ENCODE results near the gene LSAMP.

LSAMP gene

DNA sequence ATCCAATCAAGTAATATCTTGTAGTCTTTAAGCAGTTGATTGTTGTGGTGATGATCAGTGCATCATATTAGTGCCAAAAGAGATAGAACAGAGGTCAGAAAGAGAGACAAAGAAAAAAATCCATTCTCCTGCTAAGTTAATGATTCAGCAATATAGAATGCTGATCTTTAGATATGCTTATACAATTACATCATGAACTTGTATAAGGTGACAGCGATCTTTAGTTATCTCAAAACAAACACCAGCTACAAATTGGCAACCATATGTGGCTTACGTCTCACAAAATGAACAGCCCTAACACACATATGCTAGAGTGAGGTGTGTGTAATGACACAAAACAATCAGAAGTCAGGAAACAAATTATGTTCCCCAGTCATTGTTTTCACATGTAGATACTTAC is 12.5 kb downstream of the LSAMP start:
- DNase-seq (ENCODE audit: low read depth in 3 of 3, low spot score in 1 of 3) = no peak

DNA sequence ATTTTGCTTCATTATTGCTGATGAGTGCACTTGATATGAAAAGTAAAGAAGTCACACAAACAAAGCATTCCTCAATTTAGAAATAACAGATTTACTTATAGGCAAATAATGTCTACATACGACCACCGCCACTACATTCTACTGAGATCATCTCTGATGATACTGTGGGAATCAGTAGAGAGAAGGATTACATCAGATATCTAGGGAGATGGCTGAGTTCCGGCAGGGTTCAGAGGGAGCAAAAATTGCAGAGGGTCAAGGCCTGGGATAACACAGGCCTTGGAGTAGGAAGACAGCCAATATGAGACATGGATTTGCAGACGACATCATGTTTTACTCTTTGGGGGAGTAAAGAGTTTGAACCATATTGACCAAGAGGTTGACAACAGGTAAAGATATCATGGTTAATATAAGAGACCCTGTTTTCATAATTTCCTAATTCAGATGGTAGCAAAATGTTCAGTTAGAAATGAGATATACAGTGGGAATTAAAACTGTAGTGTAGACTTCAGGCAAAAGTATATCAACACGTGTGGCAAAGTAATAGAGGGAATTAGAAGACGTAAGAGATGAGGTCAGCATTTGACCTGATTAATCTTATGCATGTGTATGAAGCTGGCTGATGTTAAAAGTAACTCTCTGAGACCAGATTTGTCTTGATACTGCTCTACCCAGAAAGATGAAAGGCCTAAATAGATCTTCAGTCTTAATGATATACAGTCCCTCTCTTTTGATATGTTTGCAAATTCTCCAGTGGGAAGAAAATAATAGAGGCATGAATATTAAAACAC is 15.6 kb downstream of the LSAMP start:
- DNase-seq (ENCODE audit: low read depth in 3 of 3, low spot score in 1 of 3) = no peak

DNA sequence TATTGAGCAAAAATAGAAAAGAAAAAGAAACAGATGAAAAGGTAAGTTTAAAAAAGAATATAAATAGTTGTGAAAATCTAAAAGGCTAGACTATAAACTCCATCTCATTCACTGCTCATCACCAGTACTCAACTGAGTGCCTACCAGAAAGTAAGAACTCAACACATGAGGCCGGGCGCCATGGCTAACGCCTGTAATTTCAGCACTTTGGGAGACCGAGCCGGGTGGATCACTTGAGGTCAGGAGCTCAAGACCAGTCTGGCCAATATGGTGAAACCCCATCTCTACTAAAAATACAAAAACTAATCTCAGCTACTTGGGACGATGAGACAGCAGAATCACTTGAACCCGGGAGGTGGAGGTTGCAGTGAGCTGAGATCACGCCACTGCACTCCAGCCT is 19.3 kb downstream of the LSAMP start:
- no peak for DNase-seq (ENCODE audit: low read depth in 3 of 3, low spot score in 1 of 3)

DNA sequence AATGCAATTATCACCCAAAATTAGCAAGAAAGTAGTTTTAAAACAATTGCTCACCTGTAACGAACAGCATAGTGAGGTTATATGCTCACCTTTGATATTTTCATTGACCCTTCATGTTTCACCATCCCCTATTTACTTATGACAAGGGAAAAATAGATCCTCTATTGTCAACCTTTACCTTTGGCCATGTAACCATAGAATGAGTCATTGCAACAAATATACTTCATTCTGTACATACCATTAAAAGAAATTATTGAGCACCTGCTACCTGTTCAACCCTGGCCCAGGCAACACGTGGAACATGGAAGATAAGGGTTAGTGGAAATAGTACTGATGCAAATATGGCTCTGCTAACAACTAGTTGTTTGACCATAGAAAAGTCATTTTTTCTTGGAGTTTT is 20.2 kb downstream of the LSAMP start:
- DNase-seq (ENCODE audit: low read depth in 3 of 3, low spot score in 1 of 3) = no peak

DNA sequence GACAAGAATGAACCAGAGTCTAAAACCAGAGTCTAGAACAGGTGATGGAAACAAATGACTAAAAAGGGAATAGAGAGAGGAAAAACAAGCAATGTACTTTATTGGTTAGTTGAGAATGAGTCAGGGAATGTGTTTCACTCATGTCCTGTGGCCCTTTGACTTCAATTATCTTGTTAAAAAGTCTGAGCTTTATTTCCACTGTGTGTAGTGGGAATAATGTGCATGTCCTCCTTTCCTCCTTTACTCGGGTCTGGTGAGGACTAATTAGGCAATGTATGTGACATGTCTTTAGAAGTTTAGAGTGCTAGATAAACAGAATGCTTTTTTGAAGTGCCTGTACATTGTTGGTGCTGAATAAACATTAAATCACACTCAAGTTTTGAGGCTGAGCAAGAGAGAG is 21.3 kb downstream of the LSAMP start:
- no peak for DNase-seq (ENCODE audit: low read depth in 3 of 3, low spot score in 1 of 3)

DNA sequence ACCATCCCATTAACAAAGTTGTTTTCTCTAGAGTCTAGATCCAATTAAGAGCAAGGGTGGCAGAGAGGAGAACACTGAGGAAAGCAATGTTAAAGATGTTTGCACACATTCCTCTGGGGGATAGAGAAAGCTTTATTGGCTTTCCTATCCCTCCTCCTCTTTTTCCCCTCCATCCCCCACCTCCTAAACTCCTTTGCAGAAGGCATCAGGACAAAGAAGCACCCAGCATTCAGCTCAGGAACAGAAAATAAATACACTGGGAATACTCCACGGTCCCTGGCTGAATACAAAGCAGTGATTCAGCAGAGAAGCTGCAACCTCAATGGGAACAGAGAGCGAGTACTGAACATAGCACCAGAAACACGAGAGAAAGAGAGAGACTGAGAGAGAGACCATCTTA is 21.9 kb downstream of the LSAMP start:
- DNase-seq (ENCODE audit: low read depth in 3 of 3, low spot score in 1 of 3) = no peak

DNA sequence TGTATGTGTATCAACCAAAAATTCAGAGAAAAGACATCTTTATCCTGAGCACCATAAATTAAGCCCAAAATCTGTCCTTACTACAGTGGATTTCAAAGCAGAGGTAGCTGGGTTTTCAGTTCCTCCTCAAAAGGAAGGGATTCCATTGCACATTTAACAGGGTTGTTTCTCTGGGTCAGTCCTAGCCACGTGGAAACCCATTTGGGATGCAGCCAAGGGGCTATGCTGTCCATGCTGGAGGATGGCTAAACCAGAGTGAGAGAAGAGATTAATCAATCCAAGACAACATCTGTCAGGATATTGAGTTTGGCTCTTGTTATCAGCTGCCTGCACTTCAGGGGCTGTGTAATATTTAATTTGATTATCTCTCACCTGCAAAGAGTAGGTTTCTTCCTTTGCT is 28.1 kb downstream of the LSAMP start:
- DNase-seq (ENCODE audit: low read depth in 3 of 3, low spot score in 1 of 3) = no peak

DNA sequence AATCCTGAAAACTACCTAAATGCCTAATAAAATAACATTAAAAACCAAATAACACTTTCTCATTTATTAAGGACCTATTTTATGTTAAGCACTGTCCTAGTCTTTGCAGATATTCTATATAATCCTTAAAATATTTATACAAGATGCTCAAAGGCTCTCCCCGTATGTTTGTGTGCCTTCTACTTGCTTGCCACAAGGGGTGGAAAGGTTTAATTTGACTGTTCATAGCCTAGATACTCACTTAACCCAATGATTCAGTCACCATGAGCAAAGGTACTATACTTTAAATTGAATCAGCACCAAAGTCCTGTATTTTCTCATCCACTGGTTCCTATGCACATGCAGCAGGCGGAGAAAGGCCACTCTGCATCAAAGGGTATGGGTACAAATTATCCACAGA is 32.0 kb downstream of the LSAMP start:
- DNase-seq (ENCODE audit: low read depth in 3 of 3, low spot score in 1 of 3) = no peak

DNA sequence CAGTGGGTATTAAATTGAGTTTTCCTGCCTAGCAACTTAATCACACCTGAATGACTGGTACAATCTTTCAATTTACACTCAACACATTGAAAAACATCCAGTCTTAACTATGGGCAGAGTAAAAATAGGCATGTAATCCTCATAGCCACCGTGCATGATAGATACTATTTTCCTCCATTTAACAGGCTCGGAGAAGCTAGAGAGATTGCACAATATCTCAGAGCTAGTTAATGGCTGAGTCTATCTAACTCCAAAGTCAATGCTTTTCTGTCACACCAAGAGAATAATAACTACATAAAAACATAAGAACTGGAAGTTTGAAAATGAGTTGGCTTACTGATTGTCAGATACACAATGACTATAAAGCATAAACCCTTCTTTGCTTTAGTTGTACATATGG is 36.8 kb downstream of the LSAMP start:
- DNase-seq (ENCODE audit: low read depth in 3 of 3, low spot score in 1 of 3) = no peak

DNA sequence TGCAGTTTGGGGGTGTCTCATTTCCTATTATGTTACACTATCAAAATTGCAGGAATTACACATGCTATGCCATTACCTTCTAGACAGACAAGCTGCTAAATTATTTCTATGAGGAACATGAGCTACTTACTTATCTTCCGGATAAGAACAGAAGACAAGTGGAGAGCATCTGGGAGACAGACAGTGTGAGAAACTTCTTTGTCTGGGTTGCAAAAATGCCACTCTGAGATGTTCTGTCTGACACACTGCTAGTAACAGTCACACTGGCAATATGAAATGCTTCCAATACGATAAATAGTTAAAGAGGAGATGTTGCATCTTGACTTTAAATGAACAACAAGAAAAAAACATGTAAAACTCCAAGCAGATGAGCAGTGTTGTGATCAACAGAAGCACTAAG is 40.1 kb downstream of the LSAMP start:
- DNase-seq (ENCODE audit: low read depth in 3 of 3, low spot score in 1 of 3) = no peak

DNA sequence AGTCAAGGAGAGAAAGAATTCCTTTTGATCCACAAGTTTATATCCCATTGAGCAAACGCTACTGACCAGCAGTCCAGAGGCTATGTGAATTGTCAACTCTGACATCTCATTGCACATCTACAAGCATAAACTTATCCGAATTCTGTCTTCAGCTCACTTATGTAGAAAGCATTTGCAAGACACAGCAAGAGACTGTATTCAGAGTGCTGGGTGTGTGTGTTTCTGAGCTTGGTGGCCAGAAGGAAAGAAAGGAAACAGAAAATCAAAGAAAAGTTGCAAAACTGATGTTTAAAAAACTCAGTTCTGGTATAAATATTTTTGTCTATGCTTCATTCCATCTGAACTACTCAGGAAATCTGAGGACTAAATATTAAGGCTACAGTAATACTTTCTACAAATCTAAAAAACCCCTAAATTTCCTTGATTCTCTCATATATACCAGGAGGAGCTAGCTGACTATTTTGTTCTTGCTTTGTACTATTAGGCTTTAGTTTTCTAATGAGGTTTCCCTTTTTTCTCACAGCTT is 45.5 kb downstream of the LSAMP start:
- DNase-seq (ENCODE audit: low read depth in 3 of 3, low spot score in 1 of 3) = no peak

DNA sequence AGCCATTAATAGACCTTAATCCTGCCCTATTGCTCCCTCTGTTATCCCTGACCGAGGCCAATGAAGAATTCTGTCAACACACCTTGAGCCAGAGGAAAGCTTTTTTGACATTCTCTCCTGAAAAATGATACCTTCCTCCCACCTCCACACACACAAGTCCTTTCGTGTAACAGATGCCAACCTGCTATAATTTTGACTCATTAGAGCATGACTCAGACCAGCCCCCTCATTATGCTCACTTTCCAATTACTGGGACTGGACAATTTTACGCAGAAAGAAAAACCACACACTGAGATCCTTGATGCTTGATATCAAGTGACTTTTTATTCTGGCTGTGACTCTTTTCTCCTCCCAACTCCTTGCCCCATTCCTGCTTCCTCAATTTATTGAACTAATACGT is 50.9 kb downstream of the LSAMP start:
- no peak for DNase-seq (ENCODE audit: low read depth in 3 of 3, low spot score in 1 of 3)

DNA sequence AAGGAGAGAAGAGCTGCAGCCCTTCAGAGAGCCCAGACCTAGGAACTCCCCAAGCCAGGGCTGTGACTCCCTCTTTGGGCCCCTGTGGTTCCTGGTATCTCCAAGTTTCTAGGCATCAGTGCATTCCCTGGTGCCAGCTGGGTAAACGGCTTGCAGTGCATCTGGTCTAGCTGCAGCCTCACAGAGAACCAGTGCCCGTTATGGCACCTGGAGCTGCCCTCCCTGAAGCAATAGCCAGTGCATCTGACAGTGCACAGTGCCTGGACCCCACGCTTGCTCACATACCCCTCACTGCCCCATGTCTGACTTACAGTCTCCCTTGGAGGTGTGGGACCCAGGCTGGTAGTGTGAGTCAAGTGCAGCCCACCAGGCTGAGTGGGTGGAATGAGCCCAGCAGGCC is 52.1 kb downstream of the LSAMP start:
- DNase-seq (ENCODE audit: low read depth in 3 of 3, low spot score in 1 of 3) = no peak

DNA sequence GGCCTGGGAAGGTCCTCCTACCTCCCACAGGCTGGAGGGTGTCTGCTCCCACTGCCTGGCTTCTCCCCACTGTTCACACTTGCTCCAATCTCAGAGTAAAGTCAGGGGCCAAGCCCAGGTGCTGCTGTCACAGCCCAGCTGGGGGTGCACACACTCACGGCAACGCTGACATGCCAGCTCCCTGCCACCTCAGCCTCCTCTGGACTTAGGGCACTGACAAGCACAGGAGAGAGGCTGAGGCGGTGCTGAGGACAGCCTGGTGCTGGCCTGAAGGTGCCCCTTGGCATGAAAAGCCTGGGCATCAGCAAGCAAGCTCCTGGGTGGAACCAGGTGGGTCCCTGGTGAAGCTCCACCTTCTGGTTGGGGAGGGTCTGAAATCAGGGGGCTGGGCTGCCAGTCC is 53.0 kb downstream of the LSAMP start:
- DNase-seq (ENCODE audit: low read depth in 3 of 3, low spot score in 1 of 3) = no peak

DNA sequence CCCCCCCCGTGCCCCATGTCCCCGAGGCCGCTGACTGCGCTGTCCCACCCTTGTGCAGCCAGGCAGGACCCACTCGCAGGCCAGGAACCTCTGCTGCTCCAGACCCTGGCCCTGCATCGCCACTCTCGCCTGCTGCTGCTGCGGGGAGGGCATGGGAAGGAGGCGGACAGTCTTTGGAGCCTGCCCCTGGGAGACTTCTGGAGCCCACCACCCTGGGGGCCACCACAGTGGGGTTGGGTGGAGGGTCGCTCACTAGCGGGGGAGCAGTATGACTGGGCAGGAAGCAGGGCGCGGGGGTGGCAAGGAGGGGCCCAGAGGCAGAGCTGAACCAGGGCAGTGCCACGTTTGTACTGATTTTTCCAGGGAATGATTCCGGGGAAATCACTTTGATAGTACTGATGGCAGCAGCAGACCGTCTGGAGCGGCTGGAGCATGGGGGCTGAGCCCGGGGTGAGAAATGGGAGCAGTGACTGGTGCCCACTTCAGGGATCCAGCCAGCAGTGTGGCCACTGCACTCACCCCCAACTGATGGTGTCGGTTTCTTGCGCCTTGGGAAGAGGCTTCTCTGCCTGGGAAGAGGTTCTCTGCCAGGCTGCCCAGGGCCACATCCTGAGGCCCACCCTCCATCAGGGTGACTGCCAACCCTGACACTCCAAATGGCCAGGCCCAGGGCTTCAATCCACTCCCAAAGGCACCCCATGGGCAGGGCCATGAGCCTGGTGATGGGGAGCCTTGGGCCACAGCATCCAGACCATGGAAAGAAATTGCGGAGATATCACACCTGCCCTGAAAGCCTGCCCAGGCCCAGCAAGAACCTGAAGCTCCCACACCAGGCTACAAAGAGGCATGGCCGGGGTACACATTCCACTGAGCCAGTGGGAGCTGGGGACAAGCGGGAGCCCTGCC is 53.7 kb downstream of the LSAMP start:
- no peak for DNase-seq (ENCODE audit: low read depth in 3 of 3, low spot score in 1 of 3)

DNA sequence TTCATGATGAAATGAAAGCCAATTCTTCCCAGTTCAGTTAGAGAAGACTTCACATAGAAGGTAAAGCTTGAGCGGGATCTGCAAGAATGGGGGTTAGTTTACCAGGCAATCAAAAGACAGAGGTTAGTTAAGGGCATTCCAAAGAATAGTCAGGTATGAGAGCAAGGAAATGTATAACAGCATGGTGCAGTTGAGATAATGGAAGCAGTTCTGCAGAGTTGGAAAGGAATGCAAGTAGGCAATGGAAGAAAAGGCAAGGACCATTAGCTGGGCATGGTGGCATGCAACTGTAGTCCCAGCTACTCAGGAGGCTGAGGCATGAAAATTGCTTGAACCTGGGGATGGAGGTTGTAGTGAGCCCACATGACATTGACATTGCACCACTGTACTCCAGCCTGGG is 55.0 kb downstream of the LSAMP start:
- DNase-seq (ENCODE audit: low read depth in 3 of 3, low spot score in 1 of 3) = no peak

DNA sequence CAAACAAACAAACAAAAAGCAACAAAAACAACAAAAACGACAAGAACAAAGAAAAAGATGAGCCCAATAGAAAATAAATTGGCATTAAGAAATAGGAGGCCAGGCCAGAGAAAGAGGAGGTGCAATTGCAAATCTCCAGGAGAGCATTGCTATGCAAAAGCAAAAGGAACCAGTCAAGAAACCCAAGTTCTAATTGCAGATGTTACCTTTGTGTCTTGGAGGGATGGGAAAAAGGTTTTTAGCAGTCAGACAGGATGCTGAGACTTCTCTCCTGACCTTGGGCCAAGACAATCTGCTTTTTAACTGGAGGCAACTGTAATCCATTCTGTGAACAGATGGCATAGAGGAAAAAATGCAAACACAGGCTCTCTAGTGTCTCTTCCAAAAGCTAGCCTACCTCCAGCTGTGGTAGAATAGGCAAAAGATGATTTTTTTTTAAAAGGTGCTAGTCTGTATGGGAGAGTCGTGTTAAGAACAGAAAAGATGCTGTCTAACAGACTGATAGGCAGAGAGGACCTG is 56.4 kb downstream of the LSAMP start:
- no peak for DNase-seq (ENCODE audit: low read depth in 3 of 3, low spot score in 1 of 3)

DNA sequence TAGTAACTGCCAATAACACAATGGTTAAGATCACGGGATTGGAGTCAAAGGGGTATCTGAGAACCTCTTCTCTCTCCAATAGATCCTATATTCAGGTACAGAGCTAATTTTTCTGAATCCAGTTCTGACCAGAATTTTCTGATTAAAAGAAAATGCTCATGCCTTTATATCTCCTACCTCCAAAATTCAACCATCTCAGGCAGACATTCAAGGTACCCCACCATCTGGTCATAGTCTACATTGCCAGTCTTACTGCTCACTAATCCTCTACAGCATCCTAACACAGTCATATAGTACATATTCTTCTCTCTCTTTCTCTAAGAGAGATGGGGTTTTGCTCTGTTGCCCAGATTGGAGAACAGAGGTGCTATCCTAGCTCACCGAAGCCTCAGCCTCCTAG is 59.1 kb downstream of the LSAMP start:
- DNase-seq (ENCODE audit: low read depth in 3 of 3, low spot score in 1 of 3) = no peak

DNA sequence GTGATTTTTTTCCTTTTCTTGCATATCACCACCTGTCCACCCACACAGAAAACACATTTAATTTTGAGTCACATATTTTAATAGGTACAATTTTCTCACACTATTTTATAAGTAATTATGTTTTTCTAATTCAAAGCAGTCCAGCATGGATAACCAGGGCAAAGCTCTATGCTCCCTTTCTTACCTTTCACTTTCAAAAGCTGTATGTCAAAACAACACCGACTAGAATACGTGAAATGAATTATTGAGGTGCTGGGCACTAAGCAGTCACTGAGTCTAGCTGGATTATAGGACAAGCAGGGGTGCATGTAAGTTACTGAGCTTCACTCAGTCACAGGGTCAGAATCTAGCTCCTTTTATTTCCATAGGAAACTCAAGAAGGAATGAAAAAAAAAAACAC is 60.6 kb downstream of the LSAMP start:
- no peak for DNase-seq (ENCODE audit: low read depth in 3 of 3, low spot score in 1 of 3)

DNA sequence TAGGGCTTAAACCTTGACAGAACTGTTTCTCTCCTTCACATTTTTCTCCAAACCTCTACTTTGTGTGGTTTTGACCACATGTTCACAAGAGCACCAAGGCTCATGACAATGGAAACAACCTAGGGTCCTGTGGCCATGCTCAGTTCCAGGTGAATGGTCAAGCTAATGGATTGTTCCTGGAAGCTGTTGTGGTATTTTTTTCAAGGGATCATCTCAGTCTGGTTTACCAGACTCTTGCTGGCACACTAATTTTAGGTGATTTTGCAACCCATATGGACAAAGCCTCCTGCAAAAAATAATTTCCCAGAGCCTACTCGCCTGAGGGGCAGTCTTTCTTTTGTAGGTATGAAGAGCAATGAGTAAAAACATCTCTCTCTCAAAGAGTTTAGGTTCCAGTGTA is 67.2 kb downstream of the LSAMP start:
- no peak for DNase-seq (ENCODE audit: low read depth in 3 of 3, low spot score in 1 of 3)

DNA sequence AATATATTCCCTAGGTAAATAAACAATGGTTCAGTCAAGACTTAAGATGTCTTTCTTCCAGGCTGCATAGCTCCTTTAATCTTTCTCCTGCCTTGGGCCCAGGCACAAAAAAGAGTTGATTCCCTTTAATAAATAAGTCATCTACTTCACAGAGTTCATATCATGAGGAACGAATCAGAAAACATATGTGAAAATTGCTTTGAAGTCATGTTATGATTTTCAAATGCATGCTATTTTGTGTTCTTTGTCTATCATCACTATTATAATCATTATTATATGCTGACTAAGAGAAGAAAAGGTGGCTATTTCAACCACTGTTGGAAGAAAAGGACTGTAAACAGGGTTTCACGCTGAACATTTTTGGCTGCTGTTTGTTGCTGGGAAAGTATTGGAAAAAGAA is 70.4 kb downstream of the LSAMP start:
- DNase-seq (ENCODE audit: low read depth in 3 of 3, low spot score in 1 of 3) = no peak

DNA sequence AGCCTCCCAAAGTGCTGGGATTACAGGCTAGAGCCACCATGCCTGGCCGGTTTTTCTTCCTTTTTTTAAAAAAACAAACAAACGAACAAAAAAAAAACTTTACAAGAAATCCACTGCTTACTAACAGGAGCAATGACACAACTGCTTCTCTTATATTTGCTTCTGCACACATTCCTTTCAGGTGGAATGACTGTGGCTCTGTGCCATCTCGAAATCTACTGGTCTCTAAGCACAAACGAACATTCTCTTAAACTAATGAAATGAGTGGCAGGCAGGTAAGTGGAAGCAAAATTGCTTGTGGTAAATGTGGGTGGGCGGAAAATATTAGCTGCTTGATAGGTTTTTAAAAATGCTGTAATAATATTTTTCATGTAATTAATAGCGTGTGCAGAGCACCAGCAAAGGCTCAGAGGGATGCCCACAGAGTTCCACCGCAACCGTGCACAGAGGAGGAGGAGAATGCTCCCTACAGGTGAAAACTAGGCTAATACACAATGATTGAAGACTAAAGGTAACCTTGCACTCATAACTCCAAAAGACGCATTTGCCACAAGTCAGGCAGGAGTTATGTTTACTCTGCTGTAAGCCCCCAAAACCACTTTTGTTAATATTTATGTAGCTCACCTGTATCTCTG is 77.4 kb downstream of the LSAMP start:
- DNase-seq (ENCODE audit: low read depth in 3 of 3, low spot score in 1 of 3) = no peak
